HCT116 (cell line): ENCODE data around the gene MRFAP1. TPM values are rescaled to one million over a fixed set of nuclear protein-coding genes. Genes with fewer than 3 reads are reported as not detected.

Experiments used
- ATAC-seq: fragments of 200-7000 bp; cut with Tn5 transposase; 2 replicates; pipeline ENCODE4 v1.9.1; 2020; ENCODE audit warnings: mild to moderate bottlenecking, moderate library complexity
- BruUV-seq: library from RNA; stranded (reverse); fragments of 400-500 nt; replicated peaks from 2 replicates; lab custom pipeline; 2021; lab: Mats Ljungman, UMichigan
- CTCF ChIA-PET: fragments of 300-600 bp; sonication (Branson Sonifier 250); formaldehyde crosslinking; loops from one replicate; lab custom pipeline; 2021; ENCODE audit warnings: antibody characterized with exemption; lab: Charles Lee
- POLR2A ChIA-PET: fragments of 300-600, 350-600 bp; sonication (Branson Sonifier 250); formaldehyde crosslinking; loops from one replicate; lab custom pipeline; 2021; ENCODE audit warnings: antibody characterized with exemption; lab: Charles Lee
- RAD21 ChIA-PET, 2 experiments: fragments of 300-600 bp; sonication (Branson Sonifier 250); formaldehyde crosslinking; loops; one replicate each; lab custom pipeline; 2023; ENCODE audit warnings: low total read pairs in 2 of 2; ENCODE audit not compliant: uncharacterized antibody in 2 of 2, unreplicated experiment in 2 of 2, low non-redundant PET in 1 of 2; lab: Charles Lee
- DNase-seq: peaks from one replicate; pipeline ENCODE4 v3.0.0-alpha.2; 2010; ENCODE audit warnings: low read depth, low spot score
- H2AFZ ChIP-seq: fragments of 200-600 bp; shearing (Covaris generic), sonication (generic); 2 replicates; pipeline ENCODE4 v1.6.1; 2017; ENCODE audit warnings: low read depth, mixed run types, mixed read lengths, antibody characterized with exemption, low read length; ENCODE audit not compliant: poor library complexity, severe bottlenecking
- H3K27ac ChIP-seq: 2 replicates; pipeline ENCODE4 v1.5.1; 2012; ENCODE audit warnings: low read depth, low read length
- H3K27me3 ChIP-seq: fragments of 200-600 bp; sonication (generic); 2 replicates; pipeline ENCODE4 v1.6.1; 2016; ENCODE audit warnings: mixed run types, low read length, mixed read lengths; ENCODE audit not compliant: insufficient read depth
- H3K36me3 ChIP-seq, 2 experiments: fragments of 200-500 bp in 1 of 2; fragments of 200-600 bp in 1 of 2; sonication (Bioruptor generic) in 1 of 2; sonication (generic) in 1 of 2; 2 replicates each; pipeline versions ENCODE4 v1.5.1 to v1.6.1; 2014 to 2016; ENCODE audit warnings: low read length in 2 of 2, inconsistent platforms in 1 of 2, mixed read lengths in 1 of 2, mixed run types in 1 of 2; ENCODE audit not compliant: insufficient read depth in 2 of 2, control insufficient read depth in 1 of 2
- H3K4me1 ChIP-seq, 2 experiments: fragments of 200-600 bp in 1 of 2; sonication (generic) in 1 of 2; 2 replicates each; pipeline versions ENCODE4 v1.5.1 to v1.6.1; 2012 to 2017; ENCODE audit warnings: low read length in 2 of 2, inconsistent platforms in 1 of 2, mild to moderate bottlenecking in 1 of 2, mixed read lengths in 1 of 2, mixed run types in 1 of 2, moderate library complexity in 1 of 2; ENCODE audit not compliant: insufficient read depth in 2 of 2, control insufficient read depth in 1 of 2
- H3K4me2 ChIP-seq: fragments of 200-600 bp; sonication (generic); 2 replicates; pipeline ENCODE4 v1.6.1; 2017; ENCODE audit warnings: mixed run types, low read length, mixed read lengths
- H3K4me3 ChIP-seq, 2 experiments: fragments of 200-600 bp in 1 of 2; sonication (generic) in 1 of 2; replicated peaks in 1 of 2; 2 replicates each; pipeline ENCODE4 v1.5.1; 2011 to 2016; ENCODE audit warnings: low read length in 2 of 2, control low read depth in 1 of 2, low read depth in 1 of 2, mild to moderate bottlenecking in 1 of 2, mixed read lengths in 1 of 2, mixed run types in 1 of 2
- H3K79me2 ChIP-seq: fragments of 200-600 bp; sonication (generic); 2 replicates; pipeline ENCODE4 v1.6.1; 2017; ENCODE audit warnings: mild to moderate bottlenecking, mixed run types, low read length, moderate library complexity, mixed read lengths; ENCODE audit not compliant: insufficient read depth
- H3K9ac ChIP-seq: fragments of 200-600 bp; sonication (generic); 2 replicates; pipeline ENCODE4 v1.6.1; 2016; ENCODE audit warnings: low read length, mixed read lengths
- H3K9me2 ChIP-seq: fragments of 200-600 bp; sonication (generic), shearing (Covaris generic); 2 replicates; pipeline ENCODE4 v1.6.1; 2017; ENCODE audit warnings: mixed run types, mild to moderate bottlenecking, moderate library complexity; ENCODE audit not compliant: insufficient read depth
- H3K9me3 ChIP-seq, 2 experiments: fragments of 200-500 bp in 1 of 2; fragments of 200-600 bp in 1 of 2; sonication (Bioruptor generic) in 1 of 2; sonication (generic) in 1 of 2; 2 replicates each; pipeline ENCODE4 v1.6.1; 2014 to 2017; ENCODE audit warnings: low read length in 2 of 2, mixed read lengths in 2 of 2, inconsistent platforms in 1 of 2, low read depth in 1 of 2, mild to moderate bottlenecking in 1 of 2, mixed run types in 1 of 2, moderate library complexity in 1 of 2; ENCODE audit not compliant: control insufficient read depth in 1 of 2, insufficient read depth in 1 of 2
- H4K20me1 ChIP-seq: fragments of 200-600 bp; sonication (generic), shearing (Covaris generic); 2 replicates; pipeline ENCODE4 v1.6.1; 2017; ENCODE audit warnings: mixed run types, mild to moderate bottlenecking, moderate library complexity; ENCODE audit not compliant: insufficient read depth
- CBX3 ChIP-seq: IDR thresholded peaks from 2 replicates; pipeline ENCODE4 v1.6.1; 2012; ENCODE audit warnings: low read depth
- CEBPB ChIP-seq: IDR thresholded peaks from 2 replicates; pipeline ENCODE4 v1.6.1; 2012; ENCODE audit warnings: low read depth
- EGR1 ChIP-seq: IDR thresholded peaks from 2 replicates; pipeline ENCODE4 v1.6.1; 2012; ENCODE audit warnings: low read depth
- JUND ChIP-seq: IDR thresholded peaks from 2 replicates; pipeline ENCODE4 v1.6.1; 2012
- POLR2A ChIP-seq: IDR thresholded peaks from 2 replicates; pipeline ENCODE4 v1.7.0; 2011; ENCODE audit warnings: borderline replicate concordance; ENCODE audit not compliant: insufficient read depth, insufficient read length; ENCODE audit errors: extremely low read depth
- RAD21 ChIP-seq: IDR thresholded peaks from 2 replicates; pipeline ENCODE4 v1.6.1; 2012; ENCODE audit warnings: low read depth, mild to moderate bottlenecking
- TCF7L2 ChIP-seq: IDR thresholded peaks from 2 replicates; pipeline ENCODE4 v1.7.0; 2011; ENCODE audit warnings: borderline replicate concordance, inconsistent platforms; ENCODE audit not compliant: insufficient read depth, insufficient read length; ENCODE audit errors: extremely low read depth
- ZNF274 ChIP-seq: fragments of 200-500 bp; sonication (Bioruptor generic); IDR thresholded peaks from 2 replicates; pipeline ENCODE4 v1.6.1; 2014; ENCODE audit warnings: mild to moderate bottlenecking, low read depth, low read length, inconsistent platforms
- intact Hi-C: fragments of 100-400 bp; cut with micrococcal nuclease; formaldehyde crosslinking; loops from 2 replicates; pipeline ENCODE4 v1.10.0; 2022
- total RNA-seq: library from RNA; stranded (reverse); gene quantifications from one replicate; pipeline ENCODE4 v1.2.1, GENCODE V29; 2021; ENCODE audit not compliant: unreplicated experiment
- TF ChIP-seq, protein P1 (sequence below): IDR thresholded peaks from 2 replicates; pipeline ENCODE4 v1.6.1; 2012
- TF ChIP-seq, protein P2 (sequence below), 3 experiments: fragments of 200-600 bp in 1 of 3; sonication (generic) in 1 of 3; IDR thresholded peaks in 2 of 3; conservative IDR thresholded peaks in 1 of 3; 2 replicates each; pipeline ENCODE4 v1.5.1; 2012 to 2017; ENCODE audit warnings: low read depth in 2 of 3, low read length in 2 of 3, antibody characterized with exemption in 1 of 3, borderline replicate concordance in 1 of 3, control low read depth in 1 of 3, mild to moderate bottlenecking in 1 of 3, mixed read lengths in 1 of 3, mixed run types in 1 of 3, moderate library complexity in 1 of 3; ENCODE audit not compliant: insufficient read depth in 1 of 3

The MRFAP1 gene
- total RNA-seq, 1 experiment from 2014 or later: 313 TPM

- ChIA-PET POLR2A (no interaction called here), RAD21 (no interaction called here), CTCF (no interaction called here)
- Histone ChIP-seq H3K9me3 (no peaks in the 10 kb centered on the region), H3K36me3 (no peaks in the 10 kb centered on the region), H3K4me3 (no peak overlapping the region), H2AFZ (no peak overlapping the region), H3K27me3 (no peaks in the 10 kb centered on the region), H3K4me1 (peaks cover 0 to 7% of the 10 kb centered on the region in 2 experiments; a peak in 1 of 4 replicates), H3K79me2 (no peaks in the 10 kb centered on the region), H3K27ac (no peak overlapping the region), H3K9ac (no peak overlapping the region), H3K4me2 (no peak overlapping the region), H3K9me2 (no peaks in the 10 kb centered on the region), H4K20me1 (no peaks in the 10 kb centered on the region)
- no peak for DNase-seq
- ATAC-seq: no peak
- intact Hi-C loops: no loop called here
- TF ChIP-seq, protein P1, sequence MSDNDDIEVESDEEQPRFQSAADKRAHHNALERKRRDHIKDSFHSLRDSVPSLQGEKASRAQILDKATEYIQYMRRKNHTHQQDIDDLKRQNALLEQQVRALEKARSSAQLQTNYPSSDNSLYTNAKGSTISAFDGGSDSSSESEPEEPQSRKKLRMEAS: no peak
- TF ChIP-seq POLR2A: no peak
- TF ChIP-seq EGR1: no peak
- TF ChIP-seq JUND: no peak
- TF ChIP-seq CBX3: no peak
- TF ChIP-seq, protein P2, sequence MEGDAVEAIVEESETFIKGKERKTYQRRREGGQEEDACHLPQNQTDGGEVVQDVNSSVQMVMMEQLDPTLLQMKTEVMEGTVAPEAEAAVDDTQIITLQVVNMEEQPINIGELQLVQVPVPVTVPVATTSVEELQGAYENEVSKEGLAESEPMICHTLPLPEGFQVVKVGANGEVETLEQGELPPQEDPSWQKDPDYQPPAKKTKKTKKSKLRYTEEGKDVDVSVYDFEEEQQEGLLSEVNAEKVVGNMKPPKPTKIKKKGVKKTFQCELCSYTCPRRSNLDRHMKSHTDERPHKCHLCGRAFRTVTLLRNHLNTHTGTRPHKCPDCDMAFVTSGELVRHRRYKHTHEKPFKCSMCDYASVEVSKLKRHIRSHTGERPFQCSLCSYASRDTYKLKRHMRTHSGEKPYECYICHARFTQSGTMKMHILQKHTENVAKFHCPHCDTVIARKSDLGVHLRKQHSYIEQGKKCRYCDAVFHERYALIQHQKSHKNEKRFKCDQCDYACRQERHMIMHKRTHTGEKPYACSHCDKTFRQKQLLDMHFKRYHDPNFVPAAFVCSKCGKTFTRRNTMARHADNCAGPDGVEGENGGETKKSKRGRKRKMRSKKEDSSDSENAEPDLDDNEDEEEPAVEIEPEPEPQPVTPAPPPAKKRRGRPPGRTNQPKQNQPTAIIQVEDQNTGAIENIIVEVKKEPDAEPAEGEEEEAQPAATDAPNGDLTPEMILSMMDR (IDR thresholded peaks at IDR 0.05 in 2 of 3, conservative IDR thresholded peaks at IDR 0.05 in 1 of 3; ENCODE audit: borderline replicate concordance in 1 of 3, insufficient read depth in 1 of 3, low read depth in 2 of 3, low read length in 2 of 3): no peak
- no peak for TF ChIP-seq ZNF274
- no peak for TF ChIP-seq RAD21
- no peak for TF ChIP-seq TCF7L2
- no peak for TF ChIP-seq CEBPB
- no TSS peak for BruUV-seq
These were observed 27.9 kb downstream of the MRFAP1 start for GRCh38 chr4:6668391-6668790.
